ENCODE measurements around the gene PAF1.

The PAF1 gene

DNA sequence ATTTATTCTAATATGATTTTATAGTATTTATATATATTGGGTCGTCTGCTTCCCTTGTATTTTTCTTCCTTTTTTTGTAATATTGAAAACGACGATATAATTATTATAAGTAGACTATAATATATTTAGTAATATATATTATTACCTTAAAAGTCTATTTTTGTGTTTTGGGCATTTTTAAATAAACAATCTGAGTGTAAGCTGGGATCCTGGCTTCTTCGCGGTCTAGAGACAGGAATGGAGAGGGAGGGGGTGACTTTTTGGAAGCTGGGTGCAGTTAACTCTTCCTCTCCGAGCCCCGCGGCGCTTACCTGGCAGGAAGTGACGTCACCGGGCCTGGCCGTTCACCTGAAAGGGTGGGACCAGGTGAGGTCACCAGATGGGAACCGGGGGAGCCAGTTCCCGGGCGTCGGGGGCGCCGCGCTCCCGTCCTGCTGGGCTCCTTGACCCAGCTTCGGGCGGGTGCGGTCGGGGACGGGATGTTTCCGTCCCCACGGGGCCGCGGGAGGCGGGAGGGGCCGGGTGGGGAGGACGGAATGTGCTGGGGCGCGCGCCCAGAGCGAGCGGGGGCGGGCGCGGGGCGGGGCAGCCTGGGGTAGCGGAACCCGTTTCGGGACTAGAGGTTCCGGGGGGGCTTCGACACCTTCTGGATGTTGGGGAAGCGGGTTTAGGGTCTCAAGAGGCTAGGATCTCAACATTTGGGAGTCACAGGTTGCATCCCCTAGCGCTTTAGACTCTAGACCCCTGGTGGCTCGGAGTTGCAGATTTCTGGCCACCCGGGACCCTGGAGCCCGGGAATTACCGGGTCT lies 18.5 kb upstream of the PAF1 start:
- H3K4me3 ChIP-seq (ENCODE audit: low read depth in 1 of 2, low read length in 2 of 2), result peak overlapping the region; percentile 16 to 57; a peak in 3 of 4 replicates
- TF ChIP-seq, protein P1, sequence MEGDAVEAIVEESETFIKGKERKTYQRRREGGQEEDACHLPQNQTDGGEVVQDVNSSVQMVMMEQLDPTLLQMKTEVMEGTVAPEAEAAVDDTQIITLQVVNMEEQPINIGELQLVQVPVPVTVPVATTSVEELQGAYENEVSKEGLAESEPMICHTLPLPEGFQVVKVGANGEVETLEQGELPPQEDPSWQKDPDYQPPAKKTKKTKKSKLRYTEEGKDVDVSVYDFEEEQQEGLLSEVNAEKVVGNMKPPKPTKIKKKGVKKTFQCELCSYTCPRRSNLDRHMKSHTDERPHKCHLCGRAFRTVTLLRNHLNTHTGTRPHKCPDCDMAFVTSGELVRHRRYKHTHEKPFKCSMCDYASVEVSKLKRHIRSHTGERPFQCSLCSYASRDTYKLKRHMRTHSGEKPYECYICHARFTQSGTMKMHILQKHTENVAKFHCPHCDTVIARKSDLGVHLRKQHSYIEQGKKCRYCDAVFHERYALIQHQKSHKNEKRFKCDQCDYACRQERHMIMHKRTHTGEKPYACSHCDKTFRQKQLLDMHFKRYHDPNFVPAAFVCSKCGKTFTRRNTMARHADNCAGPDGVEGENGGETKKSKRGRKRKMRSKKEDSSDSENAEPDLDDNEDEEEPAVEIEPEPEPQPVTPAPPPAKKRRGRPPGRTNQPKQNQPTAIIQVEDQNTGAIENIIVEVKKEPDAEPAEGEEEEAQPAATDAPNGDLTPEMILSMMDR (IDR thresholded peaks at IDR 0.05; ENCODE audit: borderline replicate concordance, extremely low read depth, low read length, poor library complexity, severe bottlenecking), result no peak
- TF ChIP-seq EZH2 (IDR thresholded peaks at IDR 0.05; ENCODE audit: borderline replicate concordance, low read depth, low read length, severe bottlenecking), result no peak
- no peaks in the 10 kb centered on the region for H3K9me3 ChIP-seq (ENCODE audit: insufficient read depth, low read length, severe bottlenecking)
- H3K4me1 ChIP-seq (ENCODE audit: insufficient read depth, low read length), result peaks cover 70% of the 10 kb centered on the region
- H3K79me2 ChIP-seq (ENCODE audit: insufficient read depth, low read length), result peaks cover 37% of the 10 kb centered on the region
- peaks cover 15% of the 10 kb centered on the region for H3K36me3 ChIP-seq (ENCODE audit: insufficient read depth, low read length)
- H3K27ac ChIP-seq (ENCODE audit: low read length), result peak overlapping the region; percentile 75
- peak overlapping the region; percentile 61 for H2AFZ ChIP-seq (ENCODE audit: low read depth, low read length)
- ATAC-seq (ENCODE audit: insufficient read depth, low read depth) (no peak), DNase-seq (peak; percentile 73)
- H4K20me1 ChIP-seq (ENCODE audit: insufficient read depth, low read length), result peaks cover 20% of the 10 kb centered on the region
- no peaks in the 10 kb centered on the region for H3K27me3 ChIP-seq (ENCODE audit: insufficient read depth, low read length, poor library complexity)
- peak overlapping the region; percentile 63 for H3K4me2 ChIP-seq (ENCODE audit: insufficient read depth, low read length)
- peak overlapping the region; percentile 67 for H3K9ac ChIP-seq (ENCODE audit: low read depth, low read length)

GRCh38 chr19:39408392-39409207 lies 17.7 kb upstream of the PAF1 start:
- Histone ChIP-seq H2AFZ (ENCODE audit: low read depth, low read length) (no peak overlapping the region), H3K27ac (ENCODE audit: low read length) (peak overlapping the region; percentile 88), H3K9me3 (ENCODE audit: insufficient read depth, low read length, severe bottlenecking) (no peaks in the 10 kb centered on the region), H4K20me1 (ENCODE audit: insufficient read depth, low read length) (peaks cover 14% of the 10 kb centered on the region; the same call in 1 of the 2 replicates), H3K79me2 (ENCODE audit: insufficient read depth, low read length) (peaks cover 29% of the 10 kb centered on the region), H3K4me2 (ENCODE audit: insufficient read depth, low read length) (peak overlapping the region; percentile 74), H3K36me3 (ENCODE audit: insufficient read depth, low read length) (peaks cover 12% of the 10 kb centered on the region), H3K27me3 (ENCODE audit: insufficient read depth, low read length, poor library complexity) (no peaks in the 10 kb centered on the region), H3K4me1 (ENCODE audit: insufficient read depth, low read length) (peaks cover 62% of the 10 kb centered on the region), H3K4me3 (ENCODE audit: low read depth in 1 of 2, low read length in 2 of 2) (peak overlapping the region in 1 of 2 experiments; percentile 68; a peak in 2 of 4 replicates), H3K9ac (ENCODE audit: low read depth, low read length) (peak overlapping the region; percentile 92)
- DNase-seq, result no peak
- ATAC-seq (ENCODE audit: insufficient read depth, low read depth), result no peak
- TF ChIP-seq, protein P1 (IDR thresholded peaks at IDR 0.05; ENCODE audit: borderline replicate concordance, extremely low read depth, low read length, poor library complexity, severe bottlenecking), result no peak
- no peak for TF ChIP-seq EZH2 (IDR thresholded peaks at IDR 0.05; ENCODE audit: borderline replicate concordance, low read depth, low read length, severe bottlenecking)

GRCh38 chr19:39407660-39408391 lies 16.9 kb upstream of the PAF1 start:
- DNase-seq, result peak; percentile 73
- ATAC-seq (ENCODE audit: insufficient read depth, low read depth), result 0 out of 3 replicates have a peak, but pooled peaks have one; percentile 5
- Histone ChIP-seq H3K4me1 (ENCODE audit: insufficient read depth, low read length) (peaks cover 63% of the 10 kb centered on the region), H3K27me3 (ENCODE audit: insufficient read depth, low read length, poor library complexity) (no peaks in the 10 kb centered on the region), H3K27ac (ENCODE audit: low read length) (peak overlapping the region; percentile 88), H3K4me3 (ENCODE audit: low read depth in 1 of 2, low read length in 2 of 2) (peak overlapping the region; percentile 68 to 77; a peak in 3 of 4 replicates), H3K79me2 (ENCODE audit: insufficient read depth, low read length) (peaks cover 21% of the 10 kb centered on the region), H4K20me1 (ENCODE audit: insufficient read depth, low read length) (peaks cover 14% of the 10 kb centered on the region; the same call in 1 of the 2 replicates), H3K4me2 (ENCODE audit: insufficient read depth, low read length) (peak overlapping the region; percentile 74), H3K9ac (ENCODE audit: low read depth, low read length) (peak overlapping the region; percentile 92), H2AFZ (ENCODE audit: low read depth, low read length) (no peak overlapping the region), H3K36me3 (ENCODE audit: insufficient read depth, low read length) (peaks cover 12% of the 10 kb centered on the region), H3K9me3 (ENCODE audit: insufficient read depth, low read length, severe bottlenecking) (no peaks in the 10 kb centered on the region)
- no peak for TF ChIP-seq EZH2 (IDR thresholded peaks at IDR 0.05; ENCODE audit: borderline replicate concordance, low read depth, low read length, severe bottlenecking)
- TF ChIP-seq, protein P1 (IDR thresholded peaks at IDR 0.05; ENCODE audit: borderline replicate concordance, extremely low read depth, low read length, poor library complexity, severe bottlenecking), result no peak

All from DND-41 (cell line).